Measurements from ENCODE around the gene ZFAND3.

DNA sequence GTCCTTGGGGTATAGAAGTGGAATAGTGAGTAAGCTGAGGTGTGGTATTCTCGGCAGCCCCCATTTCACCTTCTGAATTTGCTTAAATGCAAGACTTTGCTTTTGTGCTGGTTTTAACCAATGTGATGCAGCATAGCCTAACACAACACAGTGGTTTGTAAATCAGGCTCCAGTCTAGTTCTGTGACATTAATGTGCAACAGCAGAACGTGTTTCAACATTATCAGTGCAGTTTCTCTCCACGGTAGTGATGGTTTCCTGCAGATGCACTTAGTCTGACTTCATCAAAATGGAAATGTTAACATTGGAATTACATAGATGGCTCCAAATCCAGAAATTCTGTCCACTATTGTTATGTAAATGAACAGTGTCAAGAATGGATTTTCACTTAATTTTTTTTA lies 139.5 kb downstream of the ZFAND3 start:
- TF ChIP-seq, protein P1, sequence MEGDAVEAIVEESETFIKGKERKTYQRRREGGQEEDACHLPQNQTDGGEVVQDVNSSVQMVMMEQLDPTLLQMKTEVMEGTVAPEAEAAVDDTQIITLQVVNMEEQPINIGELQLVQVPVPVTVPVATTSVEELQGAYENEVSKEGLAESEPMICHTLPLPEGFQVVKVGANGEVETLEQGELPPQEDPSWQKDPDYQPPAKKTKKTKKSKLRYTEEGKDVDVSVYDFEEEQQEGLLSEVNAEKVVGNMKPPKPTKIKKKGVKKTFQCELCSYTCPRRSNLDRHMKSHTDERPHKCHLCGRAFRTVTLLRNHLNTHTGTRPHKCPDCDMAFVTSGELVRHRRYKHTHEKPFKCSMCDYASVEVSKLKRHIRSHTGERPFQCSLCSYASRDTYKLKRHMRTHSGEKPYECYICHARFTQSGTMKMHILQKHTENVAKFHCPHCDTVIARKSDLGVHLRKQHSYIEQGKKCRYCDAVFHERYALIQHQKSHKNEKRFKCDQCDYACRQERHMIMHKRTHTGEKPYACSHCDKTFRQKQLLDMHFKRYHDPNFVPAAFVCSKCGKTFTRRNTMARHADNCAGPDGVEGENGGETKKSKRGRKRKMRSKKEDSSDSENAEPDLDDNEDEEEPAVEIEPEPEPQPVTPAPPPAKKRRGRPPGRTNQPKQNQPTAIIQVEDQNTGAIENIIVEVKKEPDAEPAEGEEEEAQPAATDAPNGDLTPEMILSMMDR (IDR thresholded peaks at IDR 0.05): no peak
- no peak for TF ChIP-seq EZH2 (IDR thresholded peaks at IDR 0.05; ENCODE audit: borderline replicate concordance, insufficient read depth, low read depth, low read length, poor library complexity, severe bottlenecking)
